DLD1 (cell line): ENCODE results near the gene SSH2.

ENCODE experiments used
- in situ Hi-C: cut with HindIII; loops from 2 replicates; pipeline ENCODE4 v1.10.0; 2017; ENCODE audit warnings: low sequenced_read_pairs

Gene SSH2

DNA sequence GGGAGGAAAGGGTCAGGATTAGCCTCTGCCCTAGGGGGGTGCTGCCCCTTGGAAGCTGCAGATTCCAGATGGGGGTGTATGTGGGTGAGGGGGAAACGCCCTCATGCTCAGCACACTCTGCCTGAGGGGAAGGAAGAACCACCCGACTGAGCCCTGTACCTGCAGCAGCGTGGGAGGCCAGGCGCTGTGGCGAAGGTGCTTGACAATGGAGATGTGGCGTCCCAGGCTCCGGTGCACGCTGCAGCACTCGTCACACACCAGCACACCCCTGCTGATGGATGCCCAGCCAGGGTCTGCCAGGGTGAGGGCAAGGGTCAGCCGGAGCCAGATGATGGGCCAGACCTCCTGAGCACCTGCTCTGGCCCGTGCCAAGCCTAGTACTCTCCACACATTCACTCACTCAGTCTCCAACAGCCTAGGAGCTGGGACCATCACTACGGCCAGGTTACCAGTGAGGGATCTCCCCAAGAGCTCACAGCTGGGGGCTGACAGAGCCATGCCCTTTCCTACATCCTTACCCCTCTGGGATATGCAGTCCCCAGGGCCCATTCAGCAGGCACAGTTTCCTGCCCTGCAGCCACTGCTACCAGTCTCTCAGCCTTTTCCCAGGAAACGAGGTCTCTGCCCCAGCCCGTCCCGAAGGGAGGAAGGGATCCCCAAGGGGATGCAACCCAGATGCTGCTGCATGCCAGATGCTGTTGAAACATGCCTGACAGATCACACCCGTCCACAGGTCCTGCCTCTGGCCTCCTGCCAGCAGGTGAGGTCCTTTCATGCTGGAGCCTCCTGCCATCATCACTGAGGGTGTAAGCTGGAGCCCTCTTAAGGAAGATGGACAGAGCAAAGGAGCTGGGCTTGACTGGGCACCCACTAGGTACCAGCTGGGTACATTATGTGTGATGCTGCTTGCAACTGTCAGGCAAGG lies 346.4 kb downstream of the SSH2 start:
- in situ Hi-C loops: no loop called here

- in situ Hi-C loops: no loop called here
These were observed 347.3 kb downstream of the SSH2 start for GRCh38 chr17:29582772-29583171.

GRCh38 chr17:29582254-29582765 lies 347.7 kb downstream of the SSH2 start:
- in situ Hi-C loops: no loop called here

DNA sequence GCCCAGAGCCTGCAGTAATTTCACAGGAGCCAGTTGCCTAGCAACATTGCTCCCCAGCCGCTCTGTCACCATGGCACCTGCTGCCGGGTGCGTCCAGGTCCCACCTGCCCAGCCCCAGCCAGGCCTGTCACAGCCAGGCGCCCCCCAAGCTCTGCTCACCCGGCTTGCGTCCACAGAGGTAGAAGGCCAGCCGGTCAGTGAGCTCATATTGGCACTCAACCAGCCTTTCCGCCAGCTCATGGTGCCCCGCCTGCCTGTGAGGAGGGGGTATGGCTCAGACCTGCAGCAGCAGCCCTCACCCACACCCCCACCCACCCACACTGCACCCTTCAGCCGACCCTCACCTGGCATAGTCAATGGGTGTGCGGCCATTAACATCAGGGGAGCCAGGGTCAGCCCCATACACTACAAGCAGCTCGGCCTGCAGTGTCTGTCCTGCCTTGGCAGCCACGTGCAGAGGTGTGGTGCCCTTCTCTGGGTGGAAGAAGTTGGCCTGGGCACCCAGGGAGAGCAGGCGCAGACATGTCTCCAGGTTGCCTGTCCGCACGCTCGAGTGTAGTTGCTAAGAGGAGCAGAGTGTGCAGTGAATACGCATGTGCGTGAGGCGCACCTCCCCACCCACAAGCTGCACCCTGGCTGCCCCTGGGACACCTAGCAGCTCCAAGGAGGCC lies 348.3 kb downstream of the SSH2 start:
- in situ Hi-C loops: no loop called here

DNA sequence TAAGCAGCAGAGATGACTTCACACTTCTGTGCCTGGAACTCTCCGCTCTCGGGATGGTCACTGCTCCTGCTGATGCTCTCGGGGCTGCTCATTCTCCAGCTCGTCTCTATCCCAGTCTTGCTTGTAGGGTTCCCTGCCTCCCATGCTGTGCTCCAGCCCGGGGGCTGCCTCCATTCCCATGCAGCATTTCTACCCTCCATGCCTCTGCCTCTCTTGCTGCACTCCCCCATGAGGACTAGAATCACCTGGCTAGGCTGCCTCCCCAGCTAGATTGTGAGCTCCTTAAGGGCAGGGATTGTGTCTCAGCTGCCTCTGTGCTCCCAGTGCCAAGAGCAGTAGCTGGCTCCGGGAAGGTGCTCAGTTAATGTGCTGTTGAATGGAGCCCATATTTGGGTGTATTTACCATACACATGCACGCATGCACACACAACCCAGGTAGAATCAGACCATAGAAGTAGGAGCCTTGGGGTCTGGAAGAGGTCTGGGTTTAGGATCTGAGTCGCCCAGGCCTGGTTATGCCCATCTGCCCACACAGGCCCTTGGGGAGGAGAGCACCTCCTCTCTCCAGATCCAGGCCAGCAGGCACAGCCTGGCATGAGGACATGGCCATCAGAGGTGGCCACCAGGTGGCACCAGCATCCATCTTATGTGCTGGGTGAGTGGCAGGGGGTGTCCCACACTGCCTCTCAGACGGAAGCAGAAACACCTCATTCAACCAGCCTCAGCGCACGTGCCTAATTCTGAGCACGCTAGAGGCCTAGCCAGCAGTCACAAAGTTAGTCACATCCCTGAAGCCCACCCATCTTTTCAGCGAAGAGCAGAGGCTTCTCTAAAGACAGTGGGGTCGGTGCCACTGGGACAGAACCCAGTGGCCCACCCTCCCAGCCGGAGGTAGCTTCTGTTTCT lies 349.9 kb downstream of the SSH2 start:
- in situ Hi-C loops: no loop called here

- in situ Hi-C loops: no loop called here
These were observed 351.2 kb downstream of the SSH2 start for GRCh38 chr17:29578626-29579485.

DNA sequence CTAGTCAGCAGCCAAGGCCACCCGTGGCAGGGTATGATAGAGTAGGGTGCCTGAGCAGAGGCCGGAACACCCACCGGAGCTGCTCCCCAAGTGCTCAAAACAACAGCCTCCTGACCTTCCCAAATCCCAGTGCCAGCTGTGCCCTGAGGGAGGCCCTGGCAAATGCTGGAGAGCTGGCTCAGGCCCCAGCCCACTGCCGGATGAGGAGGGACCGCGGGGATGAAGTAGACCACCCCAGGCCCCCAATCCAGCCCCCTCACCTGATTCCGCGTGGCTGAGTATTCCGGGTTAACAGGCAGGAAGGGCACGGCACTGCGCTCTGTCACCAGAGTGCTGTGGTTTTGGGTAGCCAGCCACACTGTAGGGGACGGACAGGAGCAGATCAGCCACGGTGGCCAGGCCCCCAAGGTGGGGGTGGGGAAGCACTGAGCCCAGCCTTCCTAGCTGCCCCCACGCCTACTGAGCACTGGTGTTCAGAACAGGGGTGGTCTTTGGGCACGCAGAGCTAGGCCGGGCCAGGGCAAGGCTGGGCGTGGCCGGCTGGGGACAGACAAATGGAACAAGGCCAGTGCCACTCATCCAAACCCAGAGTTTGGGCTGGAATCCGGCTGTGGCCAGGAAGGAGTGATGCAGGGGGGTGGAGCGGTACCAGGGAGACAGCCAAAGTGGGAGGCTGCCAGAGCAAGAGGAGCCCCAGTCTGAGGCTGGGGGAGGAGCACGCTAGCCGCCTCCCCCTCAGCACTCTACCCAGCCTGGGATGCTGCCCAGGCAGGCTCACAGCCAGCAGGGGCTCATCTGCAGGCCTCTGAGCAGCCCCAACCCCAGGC lies 352.4 kb downstream of the SSH2 start:
- in situ Hi-C loops: no loop called here

DNA sequence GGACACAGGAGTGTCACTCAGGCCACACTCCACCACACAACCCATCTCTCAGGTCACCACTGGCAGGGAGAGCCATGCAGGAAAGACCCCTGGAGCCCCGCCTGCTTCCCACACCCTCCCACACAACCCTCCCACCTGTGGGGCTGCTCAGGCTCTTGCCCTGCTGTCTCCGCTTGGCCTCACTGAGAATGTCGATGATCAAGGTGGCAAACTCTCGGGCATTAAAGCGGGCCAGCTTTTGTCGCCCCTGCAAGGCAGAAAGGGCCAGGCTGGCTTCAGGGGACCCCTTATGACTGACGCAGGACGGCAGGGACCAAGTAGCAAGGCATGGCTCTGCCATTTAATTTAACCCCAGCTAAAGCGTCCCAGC lies 353.0 kb downstream of the SSH2 start:
- in situ Hi-C loops: no loop called here

DNA sequence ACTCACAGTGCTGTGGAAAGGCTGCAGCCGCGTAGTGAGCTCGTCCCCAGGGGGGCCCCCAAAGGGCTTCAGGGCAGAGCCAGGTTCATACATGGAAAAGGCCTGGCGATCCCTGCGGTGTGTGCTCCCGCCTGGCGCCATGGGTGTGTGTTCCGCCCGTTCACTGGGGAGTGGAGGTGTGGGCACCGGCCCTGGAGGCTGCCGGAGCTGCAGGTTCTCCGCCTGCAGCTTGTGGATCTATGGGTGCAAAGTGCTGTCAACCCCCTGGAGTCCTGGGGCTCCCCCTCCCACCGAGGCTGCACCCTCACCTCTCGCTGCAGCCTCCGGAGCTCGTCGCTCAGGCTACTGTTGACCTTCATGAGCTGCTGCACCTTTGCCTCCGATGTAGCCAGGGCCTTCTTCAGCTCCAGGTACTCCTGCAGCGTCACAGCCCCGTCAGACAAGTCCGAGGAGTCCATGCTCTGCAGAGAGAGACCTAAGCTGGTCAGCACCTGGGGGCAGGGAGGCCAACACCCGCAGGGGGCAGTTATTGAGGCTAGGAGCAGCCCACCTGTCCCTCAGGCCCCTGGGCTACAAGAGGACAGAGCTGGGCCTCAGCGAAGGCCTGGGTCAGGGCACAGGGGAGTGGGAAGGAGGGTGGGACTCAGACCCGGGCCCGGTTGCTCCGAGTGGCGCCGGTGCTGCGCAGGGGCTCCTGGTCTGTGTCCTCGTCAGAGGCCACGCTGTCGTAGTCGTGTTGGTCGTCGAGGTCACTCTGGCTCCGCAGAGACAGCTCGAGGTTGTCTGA lies 353.6 kb downstream of the SSH2 start:
- in situ Hi-C loops: no loop called here
